IMR-90 (cell line): ENCODE measurements around the gene SLIT3. TPM values are rescaled to one million over a fixed set of nuclear protein-coding genes. Genes with fewer than 3 reads are reported as not detected.

Experiments used
- ATAC-seq: fragments of 200-7000 bp; cut with Tn5 transposase; 2 replicates; pipeline ENCODE4 v1.9.1; 2020; ENCODE audit warnings: low read depth, mild to moderate bottlenecking, moderate library complexity
- BruUV-seq: library from RNA; stranded (reverse); fragments of 400-500 nt; replicated peaks from 2 replicates; lab custom pipeline; 2021; lab: Mats Ljungman, UMichigan
- CTCF ChIA-PET: fragments of 300-600 bp; formaldehyde crosslinking; extraction: SDS; loops from one replicate; lab custom pipeline; 2021; ENCODE audit warnings: antibody characterized with exemption; lab: Yijun Ruan, JAX
- POLR2A ChIA-PET: fragments of 300-600 bp; sonication (Branson Sonifier 250); formaldehyde crosslinking; loops from one replicate; lab custom pipeline; 2022; ENCODE audit warnings: antibody characterized with exemption; ENCODE audit not compliant: unreplicated experiment; lab: Charles Lee
- DNase-seq: peaks from one replicate; pipeline ENCODE4 v3.0.0; 2013
- H2AFZ ChIP-seq: replicated peaks from 2 replicates; pipeline ENCODE3; 2013; ENCODE audit warnings: low read length, mild to moderate bottlenecking; ENCODE audit not compliant: poor library complexity
- H2AK5ac ChIP-seq: 2 replicates; pipeline ENCODE4 v1.6.1; 2013; ENCODE audit warnings: low read depth, low read length, inconsistent platforms
- H2AK9ac ChIP-seq: replicated peaks from 2 replicates; pipeline ENCODE3; 2013; ENCODE audit warnings: mild to moderate bottlenecking, low read depth, low read length, moderate library complexity; ENCODE audit not compliant: poor library complexity
- H2BK120ac ChIP-seq: 2 replicates; pipeline ENCODE4 v1.6.1; 2013; ENCODE audit warnings: low read depth, low read length, inconsistent platforms
- H2BK15ac ChIP-seq: 3 replicates; pipeline ENCODE4 v1.6.1; 2013; ENCODE audit warnings: low read depth, low read length, inconsistent platforms
- H2BK20ac ChIP-seq: 2 replicates; pipeline ENCODE4 v1.6.1; 2013; ENCODE audit warnings: low read depth, mild to moderate bottlenecking, inconsistent platforms, low read length, moderate library complexity
- H2BK5ac ChIP-seq: 2 replicates; pipeline ENCODE4 v1.6.1; 2013; ENCODE audit warnings: mild to moderate bottlenecking, low read depth, low read length, inconsistent platforms; ENCODE audit not compliant: poor library complexity, severe bottlenecking
- H3K14ac ChIP-seq: replicated peaks from 2 replicates; pipeline ENCODE4 v1.6.1; 2013; ENCODE audit warnings: low read depth, low read length, inconsistent platforms
- H3K18ac ChIP-seq: 2 replicates; pipeline ENCODE4 v1.6.1; 2013; ENCODE audit warnings: low read depth, low read length, control low read depth
- H3K23ac ChIP-seq: 2 replicates; pipeline ENCODE4 v1.6.1; 2013; ENCODE audit warnings: low read depth, low read length, inconsistent platforms
- H3K27ac ChIP-seq: 2 replicates; pipeline ENCODE4 v1.5.1; 2013; ENCODE audit warnings: mild to moderate bottlenecking, control low read depth, low read length; ENCODE audit not compliant: insufficient read depth
- H3K27me3 ChIP-seq: 2 replicates; pipeline ENCODE4 v1.6.1; 2013; ENCODE audit warnings: low read length; ENCODE audit not compliant: control insufficient read depth, insufficient read depth
- H3K36me3 ChIP-seq: 2 replicates; pipeline ENCODE4 v1.6.1; 2013; ENCODE audit warnings: low read length, mixed read lengths; ENCODE audit not compliant: control insufficient read depth, insufficient read depth
- H3K4ac ChIP-seq: 2 replicates; pipeline ENCODE4 v1.6.1; 2013; ENCODE audit warnings: low read depth, low read length, inconsistent platforms
- H3K4me1 ChIP-seq: 2 replicates; pipeline ENCODE4 v1.6.1; 2013; ENCODE audit warnings: low read length, mixed read lengths; ENCODE audit not compliant: control insufficient read depth, insufficient read depth
- H3K4me2 ChIP-seq: 2 replicates; pipeline ENCODE4 v1.6.1; 2013; ENCODE audit warnings: low read depth, mild to moderate bottlenecking, control low read depth, low read length, moderate library complexity
- H3K4me3 ChIP-seq: 2 replicates; pipeline ENCODE4 v1.5.1; 2013; ENCODE audit warnings: low read depth, mild to moderate bottlenecking, control low read depth, low read length, moderate library complexity; ENCODE audit not compliant: insufficient read depth
- H3K56ac ChIP-seq: 2 replicates; pipeline ENCODE4 v1.6.1; 2013; ENCODE audit warnings: low read length, inconsistent platforms; ENCODE audit not compliant: insufficient read depth; ENCODE audit errors: extremely low read depth
- H3K79me1 ChIP-seq, 2 experiments: 2 replicates each; pipeline ENCODE4 v1.6.1; 2013; ENCODE audit warnings: low read length in 2 of 2, inconsistent platforms in 1 of 2, low read depth in 1 of 2
- H3K9ac ChIP-seq: 2 replicates; pipeline ENCODE4 v1.6.1; 2013; ENCODE audit warnings: low read depth, low read length, control low read depth
- H3K9me1 ChIP-seq: 2 replicates; pipeline ENCODE4 v1.6.1; 2013; ENCODE audit warnings: low read length, inconsistent platforms; ENCODE audit not compliant: insufficient read depth
- H3K9me3 ChIP-seq: 2 replicates; pipeline ENCODE4 v1.6.1; 2013; ENCODE audit warnings: low read length; ENCODE audit not compliant: control insufficient read depth, insufficient read depth
- H4K20me1 ChIP-seq: 2 replicates; pipeline ENCODE4 v1.6.1; 2013; ENCODE audit warnings: low read length, inconsistent platforms; ENCODE audit not compliant: insufficient read depth
- H4K5ac ChIP-seq: 2 replicates; pipeline ENCODE4 v1.6.1; 2013; ENCODE audit warnings: mild to moderate bottlenecking, low read depth, low read length, control low read depth
- H4K8ac ChIP-seq, 2 experiments: 2 replicates each; pipeline ENCODE4 v1.6.1; 2013; ENCODE audit warnings: low read depth in 2 of 2, low read length in 2 of 2, control low read depth in 1 of 2, inconsistent platforms in 1 of 2
- H4K91ac ChIP-seq: 2 replicates; pipeline ENCODE4 v1.6.1; 2013; ENCODE audit warnings: low read depth, low read length, inconsistent platforms; ENCODE audit not compliant: insufficient read depth
- BHLHE40 ChIP-seq: fragments of 150-350 bp; IDR thresholded peaks from 2 replicates; pipeline ENCODE4 v1.6.1; 2016; ENCODE audit warnings: mild to moderate bottlenecking, low read depth, low read length
- CEBPB ChIP-seq: IDR thresholded peaks from 2 replicates; pipeline ENCODE4 v1.6.1; 2012; ENCODE audit warnings: low read depth, low read length, improper control_type of control experiment
- CTCF ChIP-seq: conservative IDR thresholded peaks from 2 replicates; pipeline ENCODE4 v1.5.1; 2012; ENCODE audit warnings: mild to moderate bottlenecking, low read depth, low read length, improper control_type of control experiment
- MXI1 ChIP-seq: IDR thresholded peaks from 2 replicates; pipeline ENCODE4 v1.6.1; 2012; ENCODE audit warnings: low read depth, mild to moderate bottlenecking, low read length, moderate library complexity, borderline replicate concordance
- NFE2L2 ChIP-seq: fragments of 150-350 bp; IDR thresholded peaks from 2 replicates; pipeline ENCODE4 v1.6.1; 2016; ENCODE audit warnings: low read depth, mild to moderate bottlenecking, low read length
- RAD21 ChIP-seq: IDR thresholded peaks from 2 replicates; pipeline ENCODE4 v1.6.1; 2012; ENCODE audit warnings: low read length, improper control_type of control experiment
- SMC3 ChIP-seq: fragments of 150-350 bp; IDR thresholded peaks from 2 replicates; pipeline ENCODE4 v1.6.1; 2016; ENCODE audit warnings: low read depth, mild to moderate bottlenecking, antibody characterized with exemption, low read length, moderate library complexity
- WGBS, 2 experiments: methylation state at CpG; one replicate each; pipeline versions ENCODE4 v1.1.5 to v1.1.7; 2013; ENCODE audit warnings: missing lambda C conversion rate in 2 of 2; ENCODE audit not compliant: insufficient read length in 1 of 2; ENCODE audit errors: extremely low coverage in 2 of 2; 5-methylcytosine and 5-hydroxymethylcytosine counted together
- dilution Hi-C: fragments of 300-500 bp; cut with HindIII; formaldehyde crosslinking; loops from one replicate; pipeline ENCODE4 v1.14.3; 2018; ENCODE audit warnings: low sequenced_read_pairs; ENCODE audit not compliant: unreplicated experiment
- in situ Hi-C: fragments of 300-500 bp; cut with MboI; formaldehyde crosslinking; loops from 3 replicates; pipeline ENCODE4 v1.14.3; 2019; ENCODE audit warnings: low sequenced_read_pairs, inconsistent platforms, mixed read lengths
- intact Hi-C: fragments of 100-400 bp; cut with micrococcal nuclease; formaldehyde crosslinking; loops from 2 replicates; pipeline ENCODE4 v1.10.0; 2022
- polyA plus RNA-seq, 3 experiments: library from polyadenylated mRNA; depleted of rRNA; stranded (reverse); fragments of >200 nt; gene quantifications; 2 replicates each; pipeline ENCODE4 v1.2.3, GENCODE V29; 2012; ENCODE audit warnings: low replicate concordance in 1 of 3
- total RNA-seq: library from RNA; depleted of rRNA; stranded (reverse); fragments of >200 nt; gene quantifications from 2 replicates; pipeline ENCODE4 v1.2.3, GENCODE V29; 2012

The SLIT3 gene
- total and polyA plus RNA-seq, 2 of the 4 experiments (the other 2 are of a cell fraction) = 0.18 to 0.50 TPM

GRCh38 chr5:168653626-168654025 lies 647.3 kb downstream of the SLIT3 start:
- H3K27ac ChIP-seq = no peak overlapping the region
- ATAC-seq = no peak
- H3K9ac ChIP-seq = no peak overlapping the region
- no TSS peak for BruUV-seq
- no peak overlapping the region for H3K18ac ChIP-seq
- no peak for DNase-seq
- H2BK120ac ChIP-seq = no peak overlapping the region
- H3K9me1 ChIP-seq = no peaks in the 10 kb centered on the region
- dilution Hi-C loops = no loop called here
- no peak for TF ChIP-seq BHLHE40
- no peak for TF ChIP-seq SMC3
- no peak for TF ChIP-seq CTCF
- no peak for TF ChIP-seq RAD21
- TF ChIP-seq MXI1 = no peak
- no peak for TF ChIP-seq NFE2L2
- TF ChIP-seq CEBPB = no peak
- H2BK5ac ChIP-seq = no peak overlapping the region
- H2AK5ac ChIP-seq = no peak overlapping the region
- H3K23ac ChIP-seq = no peak overlapping the region
- no peak overlapping the region for H4K5ac ChIP-seq
- no peaks in the 10 kb centered on the region for H3K4me1 ChIP-seq
- H2BK15ac ChIP-seq = no peak overlapping the region
- no peak overlapping the region for H3K56ac ChIP-seq
- peak overlapping the region; percentile 48 for H2AK9ac ChIP-seq
- H3K4ac ChIP-seq = no peak overlapping the region
- no peak overlapping the region for H3K4me3 ChIP-seq
- no peaks in the 10 kb centered on the region for H4K20me1 ChIP-seq
- H2AFZ ChIP-seq = no peak overlapping the region
- H3K14ac ChIP-seq = no peak overlapping the region
- in situ Hi-C loops = no loop called here
- POLR2A ChIA-PET = no interaction called here
- no peak overlapping the region for H4K8ac ChIP-seq
- no peaks in the 10 kb centered on the region for H3K9me3 ChIP-seq
- H2BK20ac ChIP-seq = no peak overlapping the region
- WGBS, 2 experiments = 73% methylated on average over 2 of the region's 4 CpGs; no CpG with 5 or more reads in 1 of the 2 experiments
- intact Hi-C loops = no loop called here
- H3K36me3 ChIP-seq = no peaks in the 10 kb centered on the region
- no peak overlapping the region for H4K91ac ChIP-seq
- H3K79me1 ChIP-seq = no peaks in the 10 kb centered on the region
- no peak overlapping the region for H3K4me2 ChIP-seq
- CTCF ChIA-PET = no interaction called here
- H3K27me3 ChIP-seq = no peaks in the 10 kb centered on the region
